Activated naive CD4-positive, alpha-beta T cell treated with anti-CD3 and anti-CD28 coated beads, Interleukin-2, amount 10 ng/mL, durations not matched to agents 7 days and 5 days (primary cell): ENCODE data around the gene HIPK3.

ENCODE experiments used
- CTCF ChIA-PET: fragments of 350-600 bp; sonication (Branson Sonifier 250); formaldehyde crosslinking; loops from one replicate; lab custom pipeline; 2021; ENCODE audit warnings: antibody characterized with exemption; lab: Charles Lee
- DNase-seq: peaks from one replicate; pipeline ENCODE4 v3.0.0-alpha.2; 2020
- H3K27ac Mint-ChIP-seq: one replicate; pipeline ENCODE4 v1.8.0; 2021; ENCODE audit warnings: mild to moderate bottlenecking, moderate library complexity, mixed read lengths
- H3K27me3 Mint-ChIP-seq: one replicate; pipeline ENCODE4 v1.8.0; 2021; ENCODE audit warnings: mild to moderate bottlenecking, mixed read lengths
- H3K36me3 Mint-ChIP-seq: one replicate; pipeline ENCODE4 v1.8.0; 2021; ENCODE audit warnings: mixed read lengths
- H3K4me1 Mint-ChIP-seq: one replicate; pipeline ENCODE4 v1.8.0; 2021; ENCODE audit warnings: mixed read lengths
- H3K4me3 Mint-ChIP-seq: one replicate; pipeline ENCODE4 v1.8.0; 2021; ENCODE audit warnings: mild to moderate bottlenecking, moderate library complexity, mixed read lengths
- H3K9me3 Mint-ChIP-seq: one replicate; pipeline ENCODE4 v1.8.0; 2021; ENCODE audit warnings: mixed read lengths

HIPK3 gene

GRCh38 chr11:33375688-33376311 lies 118.6 kb downstream of the HIPK3 start, which contains the start of gene KIAA1549L:
Gene KIAA1549L (plus strand): TSS chr11:33376108.
- Mint-ChIP-seq H3K27me3 (peaks cover 41% of the 10 kb centered on the region), H3K27ac (no peak within 1 kb of the TSS), H3K9me3 (no peaks in the 10 kb centered on the region), H3K4me1 (no peaks in the 10 kb centered on the region), H3K4me3 (peak within 1 kb of the TSS; percentile 19), H3K36me3 (no peaks in the 10 kb centered on the region)
- CTCF ChIA-PET: no interaction called here
- no peak for DNase-seq

- CTCF ChIA-PET: no interaction called here
- Mint-ChIP-seq H3K4me1 (no peaks in the 10 kb centered on the region), H3K9me3 (no peaks in the 10 kb centered on the region), H3K36me3 (no peaks in the 10 kb centered on the region), H3K4me3 (no peak overlapping the region), H3K27me3 (peaks cover 41% of the 10 kb centered on the region), H3K27ac (no peak overlapping the region)
- DNase-seq: no peak
These were observed 119.4 kb downstream of the HIPK3 start for GRCh38 chr11:33376331-33377310.

GRCh38 chr11:33377412-33378370 lies 120.5 kb downstream of the HIPK3 start:
- H3K4me3 Mint-ChIP-seq: no peak overlapping the region
- no peaks in the 10 kb centered on the region for H3K9me3 Mint-ChIP-seq
- H3K36me3 Mint-ChIP-seq: no peaks in the 10 kb centered on the region
- H3K27ac Mint-ChIP-seq: no peak overlapping the region
- no peak for DNase-seq
- CTCF ChIA-PET: no interaction called here
- H3K27me3 Mint-ChIP-seq: peaks cover 38% of the 10 kb centered on the region
- H3K4me1 Mint-ChIP-seq: no peaks in the 10 kb centered on the region

- Mint-ChIP-seq H3K27me3 (peaks cover 16% of the 10 kb centered on the region), H3K36me3 (no peaks in the 10 kb centered on the region), H3K9me3 (no peaks in the 10 kb centered on the region), H3K27ac (no peak overlapping the region), H3K4me1 (no peaks in the 10 kb centered on the region), H3K4me3 (no peak overlapping the region)
- no peak for DNase-seq
- CTCF ChIA-PET: no interaction called here
These were observed 122.8 kb downstream of the HIPK3 start for GRCh38 chr11:33379947-33380346.

- Mint-ChIP-seq H3K4me3 (no peak overlapping the region), H3K9me3 (no peaks in the 10 kb centered on the region), H3K27ac (no peak overlapping the region), H3K4me1 (no peaks in the 10 kb centered on the region), H3K27me3 (no peaks in the 10 kb centered on the region), H3K36me3 (no peaks in the 10 kb centered on the region)
- DNase-seq: no peak
- CTCF ChIA-PET: interaction anchor here (0.5 kb wide), 1 partner anchor 38 kb away, joined by 3 read pairs; no protein-coding TSS in a partner anchor
These were observed 126.1 kb downstream of the HIPK3 start for GRCh38 chr11:33383075-33383919.

GRCh38 chr11:33383920-33384209 lies 126.7 kb downstream of the HIPK3 start:
- no peak for DNase-seq
- no peak overlapping the region for H3K27ac Mint-ChIP-seq
- H3K36me3 Mint-ChIP-seq: no peaks in the 10 kb centered on the region
- H3K4me1 Mint-ChIP-seq: no peaks in the 10 kb centered on the region
- CTCF ChIA-PET: interaction anchor here (0.5 kb wide), 1 partner anchor 39 kb away, joined by 3 read pairs; no protein-coding TSS in a partner anchor
- H3K27me3 Mint-ChIP-seq: no peaks in the 10 kb centered on the region
- no peaks in the 10 kb centered on the region for H3K9me3 Mint-ChIP-seq
- no peak overlapping the region for H3K4me3 Mint-ChIP-seq

- Mint-ChIP-seq H3K27me3 (no peaks in the 10 kb centered on the region), H3K4me3 (no peak overlapping the region), H3K27ac (no peak overlapping the region), H3K4me1 (no peaks in the 10 kb centered on the region), H3K9me3 (no peaks in the 10 kb centered on the region), H3K36me3 (no peaks in the 10 kb centered on the region)
- CTCF ChIA-PET: interaction anchor here (0.5 kb wide), 1 partner anchor 39 kb away, joined by 3 read pairs; no protein-coding TSS in a partner anchor
- no peak for DNase-seq
These were observed 127.0 kb downstream of the HIPK3 start for GRCh38 chr11:33384220-33384619.

- CTCF ChIA-PET: no interaction called here
- DNase-seq: no peak
- H3K9me3 Mint-ChIP-seq: no peaks in the 10 kb centered on the region
- H3K27ac Mint-ChIP-seq: no peak overlapping the region
- H3K36me3 Mint-ChIP-seq: no peaks in the 10 kb centered on the region
- no peak overlapping the region for H3K4me3 Mint-ChIP-seq
- H3K4me1 Mint-ChIP-seq: no peaks in the 10 kb centered on the region
- peaks cover 5% of the 10 kb centered on the region for H3K27me3 Mint-ChIP-seq
These were observed 130.4 kb downstream of the HIPK3 start for GRCh38 chr11:33387581-33387980.

GRCh38 chr11:33387996-33388395 lies 130.8 kb downstream of the HIPK3 start:
- no peak overlapping the region for H3K27ac Mint-ChIP-seq
- H3K9me3 Mint-ChIP-seq: no peaks in the 10 kb centered on the region
- CTCF ChIA-PET: no interaction called here
- DNase-seq: no peak
- no peaks in the 10 kb centered on the region for H3K36me3 Mint-ChIP-seq
- no peak overlapping the region for H3K4me3 Mint-ChIP-seq
- H3K27me3 Mint-ChIP-seq: peaks cover 6% of the 10 kb centered on the region
- no peaks in the 10 kb centered on the region for H3K4me1 Mint-ChIP-seq

- Mint-ChIP-seq H3K4me3 (no peak overlapping the region), H3K27me3 (peaks cover 9% of the 10 kb centered on the region), H3K4me1 (no peaks in the 10 kb centered on the region), H3K36me3 (no peaks in the 10 kb centered on the region), H3K9me3 (no peaks in the 10 kb centered on the region), H3K27ac (no peak overlapping the region)
- CTCF ChIA-PET: no interaction called here
- DNase-seq: no peak
These were observed 131.8 kb downstream of the HIPK3 start for GRCh38 chr11:33388793-33389525.

- H3K9me3 Mint-ChIP-seq: no peaks in the 10 kb centered on the region
- no peak for DNase-seq
- H3K4me1 Mint-ChIP-seq: no peaks in the 10 kb centered on the region
- CTCF ChIA-PET: no interaction called here
- H3K4me3 Mint-ChIP-seq: no peak overlapping the region
- H3K27ac Mint-ChIP-seq: no peak overlapping the region
- peaks cover 9% of the 10 kb centered on the region for H3K27me3 Mint-ChIP-seq
- H3K36me3 Mint-ChIP-seq: no peaks in the 10 kb centered on the region
These were observed 132.5 kb downstream of the HIPK3 start for GRCh38 chr11:33389635-33390034.

GRCh38 chr11:33390944-33391892 lies 134.0 kb downstream of the HIPK3 start:
- H3K4me1 Mint-ChIP-seq: no peaks in the 10 kb centered on the region
- H3K4me3 Mint-ChIP-seq: no peak overlapping the region
- no peak for DNase-seq
- no peak overlapping the region for H3K27ac Mint-ChIP-seq
- no peaks in the 10 kb centered on the region for H3K9me3 Mint-ChIP-seq
- peaks cover 12% of the 10 kb centered on the region for H3K27me3 Mint-ChIP-seq
- no peaks in the 10 kb centered on the region for H3K36me3 Mint-ChIP-seq
- CTCF ChIA-PET: no interaction called here
